ENCODE measurements around the gene CDK16.

Gene CDK16

DNA sequence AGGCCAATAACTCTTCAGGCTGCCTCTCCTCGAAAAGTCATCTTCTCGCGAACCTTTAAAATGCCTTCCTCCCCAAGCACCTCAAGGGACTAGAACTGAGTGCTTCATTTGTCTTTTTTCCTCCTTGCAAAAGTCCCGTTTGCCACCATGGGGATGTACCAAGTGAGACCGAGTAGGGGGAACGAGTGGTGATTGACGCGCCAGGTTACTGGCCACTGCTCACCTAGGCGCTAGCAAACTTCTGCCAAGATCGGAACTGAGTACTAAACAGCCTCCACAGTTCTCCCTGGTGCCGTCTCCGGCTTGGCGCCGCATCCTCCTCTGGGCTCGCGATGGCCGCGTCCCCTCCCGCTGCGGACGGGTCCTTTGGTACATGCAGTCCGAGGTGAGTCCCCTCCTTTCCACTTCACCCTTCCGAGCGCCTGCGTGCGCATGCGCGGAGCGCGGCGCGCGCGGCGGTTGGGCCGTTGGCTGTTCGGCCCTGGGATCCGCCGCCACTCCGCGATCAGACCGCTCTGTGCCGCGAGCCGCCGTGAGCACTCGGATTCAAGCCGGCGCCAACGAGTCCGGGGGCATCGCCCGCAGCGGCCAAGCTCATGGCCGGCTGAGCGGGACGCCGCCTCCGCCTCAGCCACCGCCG lies at the start of gene CDK16:
Gene CDK16, plus strand, starts transcription at position 402 of the 640 bp plus-strand sequence. CDS start 4,877 bp downstream, outside the sequence.
- DNase-seq (ENCODE audit: extremely low read depth in 1 of 2, low read depth in 1 of 2): peak; percentile 27 to 67

DNA sequence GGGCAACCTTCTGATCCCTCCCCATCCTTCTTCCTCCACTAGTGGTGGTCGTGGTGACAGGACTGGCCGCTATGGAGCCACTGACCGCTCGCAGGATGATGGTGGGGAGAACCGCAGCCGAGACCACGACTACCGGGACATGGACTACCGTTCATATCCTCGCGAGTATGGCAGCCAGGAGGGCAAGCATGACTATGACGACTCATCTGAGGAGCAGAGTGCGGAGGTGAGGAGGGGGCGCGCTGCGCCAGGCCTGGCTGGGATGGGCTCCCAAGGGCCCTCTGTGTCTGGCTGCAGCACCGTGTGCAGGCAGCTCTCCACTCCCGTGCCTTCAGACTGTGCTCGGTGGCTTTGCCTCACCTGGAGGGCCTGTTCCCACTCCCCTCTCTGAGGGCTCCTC lies 49.2 kb upstream of the CDK16 start:
- DNase-seq (ENCODE audit: extremely low read depth in 1 of 2, low read depth in 1 of 2): no peak

DNA sequence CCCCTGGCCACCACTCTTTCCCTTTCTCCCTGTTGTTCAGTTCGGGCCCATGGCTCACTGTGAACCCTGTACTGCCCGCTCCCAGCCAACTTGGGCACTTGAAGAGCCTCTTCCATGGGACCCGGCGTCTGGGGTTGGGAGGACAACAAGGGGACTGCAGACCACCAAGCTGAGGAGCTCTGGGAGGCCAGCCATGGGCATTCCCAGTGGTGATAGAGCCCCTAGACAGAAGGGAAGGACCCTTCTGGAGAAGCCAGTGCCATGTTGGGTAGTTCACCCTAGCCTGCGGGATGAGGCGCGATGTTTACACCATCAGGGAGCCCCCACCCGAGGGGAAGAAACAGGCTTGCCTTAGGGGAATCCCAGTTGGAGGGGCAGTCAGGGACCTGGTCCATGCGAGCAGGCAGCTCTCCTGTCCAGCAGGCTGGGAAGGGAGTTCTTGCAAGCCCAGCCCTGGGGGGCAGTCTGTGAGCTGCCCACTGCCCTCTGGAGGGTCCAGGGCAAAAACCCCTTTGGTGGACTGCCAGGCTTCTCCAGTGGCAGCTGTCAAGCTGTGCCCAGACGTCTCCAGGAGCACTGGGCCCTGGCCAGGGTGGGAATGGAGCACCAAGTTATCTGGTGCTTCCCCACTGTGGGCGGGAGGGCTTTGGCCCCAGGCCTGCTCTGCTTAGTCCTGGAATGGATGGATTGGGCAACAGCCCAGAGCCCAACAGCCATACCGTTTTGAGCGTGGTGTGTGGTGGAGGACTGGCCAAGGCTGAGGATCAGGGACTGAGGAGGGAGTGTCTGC lies 48.6 kb upstream of the CDK16 start:
- DNase-seq (ENCODE audit: extremely low read depth in 1 of 2, low read depth in 1 of 2): no peak

DNA sequence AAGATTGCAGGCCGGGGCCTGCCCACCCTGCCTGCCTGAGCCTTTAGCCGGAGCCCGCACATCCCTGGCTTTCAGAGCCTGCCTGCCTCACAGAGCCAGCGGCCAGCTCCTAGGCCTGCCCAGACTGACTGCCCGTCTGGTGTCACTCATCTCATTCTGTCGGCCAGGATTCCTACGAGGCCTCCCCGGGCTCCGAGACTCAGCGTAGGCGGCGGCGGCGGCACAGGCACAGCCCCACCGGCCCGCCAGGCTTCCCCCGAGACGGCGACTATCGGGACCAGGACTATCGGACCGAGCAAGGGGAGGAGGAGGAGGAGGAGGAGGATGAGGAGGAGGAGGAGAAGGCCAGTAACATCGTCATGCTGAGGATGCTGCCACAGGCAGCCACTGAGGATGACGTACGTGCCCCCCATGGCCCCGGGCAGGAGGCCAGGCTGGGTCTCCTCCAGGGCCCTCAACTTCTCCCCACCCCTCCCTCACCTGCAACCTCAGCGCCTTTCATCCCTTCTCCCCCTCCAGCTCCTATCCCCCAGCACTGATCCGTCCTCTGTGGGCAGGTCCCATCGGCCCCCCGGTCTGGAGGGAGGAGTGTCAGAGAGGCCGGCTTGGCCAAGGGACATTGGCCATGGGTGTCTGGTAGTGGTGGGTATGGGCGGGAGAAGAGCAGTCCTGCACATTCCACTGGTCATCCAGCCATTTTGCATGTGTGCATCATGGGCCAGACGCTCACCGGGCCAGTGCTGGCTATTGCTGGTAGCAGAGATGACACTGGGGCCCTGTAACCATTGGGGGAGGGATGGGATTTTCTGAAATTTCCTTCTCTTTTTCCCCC lies 47.4 kb upstream of the CDK16 start:
- DNase-seq (ENCODE audit: extremely low read depth in 1 of 2, low read depth in 1 of 2): no peak

DNA sequence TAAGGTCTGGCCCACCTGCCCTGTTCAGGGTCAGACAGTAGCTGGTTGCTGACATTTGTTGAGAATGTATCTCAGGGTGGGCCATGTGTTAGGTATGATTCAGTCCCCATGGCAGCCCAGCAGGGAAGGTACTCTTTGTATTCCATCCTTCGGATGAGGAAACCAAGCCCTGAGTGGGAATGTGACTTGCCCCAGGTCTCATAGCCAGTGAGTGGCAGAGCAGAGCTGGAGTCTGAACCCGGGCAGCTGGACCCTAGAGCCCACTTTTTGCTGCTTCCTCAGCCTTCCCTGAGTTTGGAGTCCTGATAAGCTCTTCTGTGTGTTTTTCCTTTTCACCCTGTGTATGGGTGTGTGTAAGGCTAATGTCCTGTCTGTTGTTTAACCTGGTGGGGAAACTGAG lies 46.5 kb upstream of the CDK16 start:
- DNase-seq (ENCODE audit: extremely low read depth in 1 of 2, low read depth in 1 of 2): no peak

DNA sequence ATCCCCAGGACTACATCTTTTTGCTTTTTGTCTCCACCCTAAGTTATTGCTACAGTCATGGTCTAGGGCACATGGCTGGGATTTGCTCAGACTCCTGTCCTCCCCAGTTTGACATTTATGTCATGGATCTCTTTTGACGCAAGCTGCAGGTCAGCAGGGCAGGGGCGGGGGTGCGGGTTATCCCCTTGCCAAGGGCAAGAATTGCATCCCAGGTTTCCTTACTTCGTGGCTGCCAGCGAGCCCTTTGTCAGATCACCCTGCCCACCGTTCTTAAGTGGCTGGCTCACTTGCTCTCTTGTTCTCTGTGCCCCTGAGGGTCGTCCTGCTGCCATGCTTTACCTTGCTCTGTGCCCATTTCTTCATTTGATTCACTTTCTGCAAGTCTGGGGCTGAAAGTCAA lies 45.9 kb upstream of the CDK16 start:
- no peak for DNase-seq (ENCODE audit: extremely low read depth in 1 of 2, low read depth in 1 of 2)

DNA sequence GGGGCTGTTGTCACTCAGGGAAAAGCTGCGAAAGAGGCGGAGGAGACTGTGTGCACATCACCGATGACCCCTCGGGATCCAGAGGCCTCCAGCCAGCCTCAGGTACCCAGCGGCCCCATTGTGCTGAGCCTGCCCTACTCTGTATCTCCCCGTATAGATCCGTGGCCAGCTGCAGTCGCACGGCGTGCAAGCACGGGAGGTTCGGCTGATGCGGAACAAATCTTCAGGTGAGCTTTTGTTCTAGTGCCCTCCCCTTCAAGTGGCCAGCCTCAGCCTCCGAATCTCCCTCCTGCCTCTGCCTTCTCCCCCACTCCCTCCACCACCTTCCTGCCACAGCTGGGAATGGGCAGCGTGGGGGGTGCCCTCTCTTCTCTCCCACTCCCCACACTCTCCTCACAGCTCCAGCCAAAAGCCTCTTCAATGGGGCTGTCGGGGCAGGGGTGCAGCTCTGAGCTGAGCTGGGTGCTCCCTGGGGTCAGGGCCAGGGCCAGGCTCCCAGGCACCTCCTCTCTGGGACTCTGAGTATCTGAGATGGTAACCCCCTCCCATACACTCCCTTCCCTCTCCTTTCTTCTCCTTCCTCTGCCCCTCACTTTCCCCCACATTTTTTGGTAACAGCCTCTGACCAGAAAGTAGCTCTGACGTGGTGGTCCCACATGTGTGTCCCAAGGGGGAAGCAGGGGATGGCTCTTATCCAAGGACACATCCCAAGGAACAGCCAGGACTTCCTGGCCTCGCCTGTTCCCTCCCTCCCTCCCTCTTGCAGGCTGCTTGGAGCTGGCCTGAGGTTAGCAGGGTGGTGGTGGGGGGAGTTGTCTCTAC lies 45.3 kb upstream of the CDK16 start:
- DNase-seq (ENCODE audit: extremely low read depth in 1 of 2, low read depth in 1 of 2): no peak

DNA sequence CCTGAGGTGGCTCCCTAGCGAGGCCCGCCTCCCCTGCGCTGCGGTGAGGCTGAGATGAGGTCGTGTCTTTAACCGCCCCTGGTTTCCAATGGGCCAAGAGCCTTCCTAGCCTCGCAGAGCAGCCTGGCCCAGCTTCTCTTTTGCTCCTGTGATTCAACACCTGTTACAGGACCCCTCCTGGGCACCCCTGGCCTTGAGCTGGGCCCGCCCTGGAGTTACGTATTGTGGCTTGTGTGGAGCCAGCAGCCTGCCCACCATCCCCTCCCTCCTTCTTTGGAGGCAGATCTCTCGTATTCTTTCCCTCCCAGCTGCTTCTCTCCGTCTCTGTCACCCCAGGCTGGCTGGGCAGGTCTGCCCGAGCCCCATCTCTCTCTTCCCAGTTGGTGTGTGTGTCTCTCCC lies 44.1 kb upstream of the CDK16 start:
- DNase-seq (ENCODE audit: extremely low read depth in 1 of 2, low read depth in 1 of 2): no peak

DNA sequence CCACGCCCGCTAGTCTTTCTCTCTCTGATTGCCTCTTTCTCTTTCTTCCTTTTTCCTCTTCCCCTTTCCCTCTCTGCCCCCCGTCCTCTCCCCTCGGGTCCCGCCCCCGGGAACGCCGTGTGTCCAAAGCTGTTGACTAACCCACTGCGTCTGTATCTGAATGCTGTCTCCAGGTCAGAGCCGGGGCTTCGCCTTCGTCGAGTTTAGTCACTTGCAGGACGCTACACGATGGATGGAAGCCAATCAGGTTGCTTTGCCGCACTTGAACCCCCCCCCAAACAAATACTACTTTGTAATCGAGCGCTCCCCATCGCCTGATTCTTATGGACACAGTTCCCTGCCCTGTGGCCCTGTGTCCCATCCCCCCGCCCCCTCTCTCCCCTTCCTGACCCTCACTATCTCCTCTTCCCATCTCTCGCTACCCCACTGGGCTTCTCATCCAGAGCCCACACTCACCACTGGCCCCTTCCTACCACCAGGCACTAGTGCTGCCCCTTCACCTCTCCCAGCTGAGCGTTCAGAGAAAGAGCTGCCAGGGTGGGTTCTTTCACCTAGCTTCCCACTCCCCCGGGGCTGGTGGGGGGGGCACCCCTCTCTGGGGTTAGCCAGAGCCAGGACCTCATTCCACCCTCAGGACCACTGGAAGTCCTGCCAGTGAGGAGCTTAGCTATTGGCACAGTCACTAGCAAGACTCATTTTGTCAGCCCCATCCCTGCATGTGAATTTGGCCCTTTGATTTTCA lies 43.5 kb upstream of the CDK16 start:
- DNase-seq (ENCODE audit: extremely low read depth in 1 of 2, low read depth in 1 of 2): no peak

DNA sequence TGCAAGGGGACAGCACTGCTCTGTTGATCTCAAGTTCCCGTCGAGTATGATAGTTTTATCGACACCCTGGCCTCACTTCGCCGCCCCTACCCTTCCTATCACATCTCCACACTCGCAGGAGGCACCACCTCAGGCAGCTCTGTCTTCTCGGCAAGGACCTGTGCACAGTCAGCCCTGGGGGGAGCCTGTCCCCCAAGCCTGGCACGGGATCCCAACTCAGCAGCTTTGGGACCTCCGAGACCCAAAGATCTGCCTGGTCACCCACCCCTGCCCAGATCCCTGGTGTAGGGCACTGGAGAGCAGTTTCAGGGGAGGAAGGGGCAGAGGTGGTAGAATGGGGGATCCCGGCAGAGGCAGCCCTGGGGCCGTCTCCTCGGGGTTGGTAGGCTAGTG lies 42.9 kb upstream of the CDK16 start:
- DNase-seq (ENCODE audit: extremely low read depth in 1 of 2, low read depth in 1 of 2): no peak

DNA sequence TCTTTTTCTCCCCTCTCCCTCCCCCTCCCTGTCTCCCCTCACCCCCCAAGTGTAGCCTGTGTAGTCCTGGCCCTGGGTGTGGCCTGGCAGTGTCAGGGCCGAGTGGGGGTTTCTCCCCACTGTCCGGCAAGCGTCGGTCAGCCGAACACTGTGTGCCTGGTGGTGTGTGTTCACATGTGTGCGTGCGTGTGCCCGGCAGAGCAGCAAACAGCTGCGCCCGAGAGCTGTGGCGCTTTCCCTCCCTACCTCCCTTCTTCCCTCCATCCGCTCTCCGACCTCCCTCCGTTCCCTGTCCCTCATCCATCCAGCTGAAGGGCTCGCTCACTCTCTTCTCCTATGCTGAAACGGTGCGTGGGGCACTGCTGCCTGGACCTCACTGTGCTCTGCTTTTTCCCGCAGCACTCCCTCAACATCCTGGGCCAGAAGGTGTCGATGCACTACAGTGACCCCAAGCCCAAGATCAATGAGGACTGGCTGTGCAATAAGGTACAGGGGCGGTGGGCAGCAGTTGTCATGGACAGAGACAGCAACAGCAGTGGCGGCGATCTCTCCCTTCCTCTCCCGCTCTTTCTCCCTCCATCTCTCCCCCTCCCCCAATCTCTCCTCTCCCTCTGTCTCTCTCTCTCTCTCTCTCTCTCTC lies 42.3 kb upstream of the CDK16 start:
- no peak for DNase-seq (ENCODE audit: extremely low read depth in 1 of 2, low read depth in 1 of 2)

DNA sequence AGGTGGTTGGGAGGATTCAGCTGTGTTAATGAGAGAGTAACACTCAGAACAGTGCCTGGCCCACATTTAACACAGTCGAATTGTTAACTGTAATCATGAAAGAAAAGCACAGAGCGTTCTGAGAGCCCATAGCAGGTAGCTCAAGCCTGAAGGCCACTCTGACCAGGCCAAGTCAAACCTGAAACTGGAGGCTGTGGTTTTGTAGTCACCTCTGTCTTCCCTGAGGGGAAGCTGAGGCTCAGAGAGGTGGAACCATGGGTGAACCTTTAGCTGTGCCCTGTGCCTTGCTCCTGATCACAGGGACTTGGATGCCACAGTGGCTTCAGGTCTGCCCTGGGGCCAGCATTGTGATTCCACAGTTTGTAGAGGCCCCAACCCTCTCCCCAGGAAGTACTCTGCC lies 41.4 kb upstream of the CDK16 start:
- DNase-seq (ENCODE audit: extremely low read depth in 1 of 2, low read depth in 1 of 2): no peak

DNA sequence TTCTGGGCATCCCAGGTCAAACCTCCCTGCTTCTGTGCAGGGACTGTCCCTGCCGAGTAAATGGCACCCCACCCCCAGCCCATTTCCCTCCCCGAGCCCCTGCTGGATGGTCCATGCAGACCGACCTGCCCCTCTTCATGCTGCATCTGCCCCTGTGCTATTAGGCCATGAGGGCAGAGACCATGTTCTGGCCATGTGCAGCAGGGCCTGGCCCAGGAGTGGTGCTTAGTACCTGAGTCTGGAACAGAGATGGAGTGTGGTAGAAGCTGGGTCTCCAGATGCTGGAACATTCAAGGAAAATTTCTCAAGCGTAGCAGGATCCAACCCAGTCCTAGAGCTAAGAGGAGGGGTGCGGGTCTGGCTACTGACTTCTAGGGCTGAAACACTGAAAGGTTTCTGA lies 40.1 kb upstream of the CDK16 start:
- no peak for DNase-seq (ENCODE audit: extremely low read depth in 1 of 2, low read depth in 1 of 2)

DNA sequence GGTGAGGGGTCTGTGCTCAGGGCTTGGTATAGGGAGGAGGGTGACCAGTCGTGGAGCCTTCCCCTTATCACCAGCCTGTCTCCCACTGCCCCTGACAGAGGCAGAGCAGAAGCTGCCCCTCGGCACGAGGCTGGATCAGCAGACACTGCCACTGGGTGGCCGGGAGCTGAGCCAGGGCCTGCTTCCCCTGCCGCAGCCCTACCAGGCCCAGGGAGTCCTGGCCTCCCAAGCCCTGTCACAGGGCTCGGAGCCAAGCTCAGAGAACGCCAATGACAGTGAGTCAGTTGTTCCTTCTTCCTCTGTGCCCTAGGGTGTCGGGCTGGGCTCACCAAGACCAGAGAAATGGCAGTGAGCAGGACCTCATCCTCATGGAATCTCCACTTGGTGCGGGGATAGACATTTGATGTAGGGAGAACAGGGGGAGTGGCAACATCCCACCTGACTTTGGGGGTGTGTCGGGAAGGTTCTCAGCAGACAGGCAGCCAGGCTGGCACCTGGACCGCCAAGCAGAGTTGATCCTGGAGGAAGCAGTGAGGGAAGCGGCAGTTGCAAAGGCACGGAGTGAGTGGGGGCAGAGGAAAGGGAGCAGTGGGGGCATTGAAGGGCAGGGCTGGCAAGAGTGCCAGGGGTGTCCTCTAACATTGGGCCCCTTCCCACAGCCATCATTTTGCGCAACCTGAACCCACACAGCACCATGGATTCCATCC lies 39.1 kb upstream of the CDK16 start:
- DNase-seq (ENCODE audit: extremely low read depth in 1 of 2, low read depth in 1 of 2): no peak

DNA sequence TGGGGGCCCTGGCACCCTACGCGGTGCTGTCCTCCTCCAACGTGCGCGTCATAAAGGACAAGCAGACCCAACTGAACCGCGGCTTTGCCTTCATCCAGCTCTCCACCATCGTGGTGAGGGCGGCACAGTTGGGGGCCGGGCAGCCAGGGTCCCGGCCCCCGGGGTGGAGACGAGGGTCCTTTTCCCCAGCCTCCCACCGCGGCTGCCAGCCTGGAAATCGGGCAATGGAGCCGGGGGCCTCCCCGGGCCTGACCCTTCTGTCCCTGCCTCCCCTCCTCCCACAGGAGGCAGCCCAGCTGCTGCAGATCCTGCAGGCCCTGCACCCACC lies 38.6 kb upstream of the CDK16 start:
- no peak for DNase-seq (ENCODE audit: extremely low read depth in 1 of 2, low read depth in 1 of 2)

DNA sequence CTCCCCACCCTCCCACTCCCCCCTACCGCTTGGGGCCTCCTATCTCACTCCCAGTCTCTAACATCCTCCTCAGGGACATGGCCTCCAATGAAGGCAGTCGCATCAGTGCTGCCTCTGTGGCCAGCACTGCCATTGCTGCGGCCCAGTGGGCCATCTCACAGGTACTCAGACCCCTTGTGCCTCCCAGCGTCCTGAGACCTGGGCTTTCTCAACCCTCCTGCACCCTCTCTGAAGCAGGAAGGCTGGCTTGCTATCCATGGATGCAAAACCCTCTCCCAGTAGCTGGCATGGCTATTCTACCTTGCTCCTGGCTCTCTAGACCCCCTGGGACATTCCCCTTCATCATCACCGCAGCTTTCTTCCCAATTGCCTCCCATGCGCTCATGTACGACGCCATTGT lies 38.1 kb upstream of the CDK16 start:
- DNase-seq (ENCODE audit: extremely low read depth in 1 of 2, low read depth in 1 of 2): no peak

DNA sequence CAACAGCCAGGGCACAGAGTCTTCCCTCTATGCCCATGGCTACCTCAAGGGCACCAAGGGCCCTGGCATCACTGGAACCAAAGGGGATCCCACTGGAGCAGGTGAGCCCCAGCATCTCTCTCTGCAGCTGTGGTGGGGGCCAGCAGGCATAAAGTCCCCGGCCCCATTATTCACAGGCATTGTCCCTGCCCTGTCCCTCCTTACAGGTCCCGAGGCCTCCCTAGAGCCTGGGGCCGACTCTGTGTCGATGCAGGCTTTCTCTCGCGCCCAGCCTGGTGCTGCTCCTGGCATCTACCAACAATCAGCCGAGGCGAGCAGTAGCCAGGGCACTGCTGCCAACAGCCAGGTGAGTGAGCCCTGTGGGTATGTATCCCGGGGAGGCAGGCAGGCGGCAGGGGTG lies 37.2 kb upstream of the CDK16 start:
- no peak for DNase-seq (ENCODE audit: extremely low read depth in 1 of 2, low read depth in 1 of 2)

DNA sequence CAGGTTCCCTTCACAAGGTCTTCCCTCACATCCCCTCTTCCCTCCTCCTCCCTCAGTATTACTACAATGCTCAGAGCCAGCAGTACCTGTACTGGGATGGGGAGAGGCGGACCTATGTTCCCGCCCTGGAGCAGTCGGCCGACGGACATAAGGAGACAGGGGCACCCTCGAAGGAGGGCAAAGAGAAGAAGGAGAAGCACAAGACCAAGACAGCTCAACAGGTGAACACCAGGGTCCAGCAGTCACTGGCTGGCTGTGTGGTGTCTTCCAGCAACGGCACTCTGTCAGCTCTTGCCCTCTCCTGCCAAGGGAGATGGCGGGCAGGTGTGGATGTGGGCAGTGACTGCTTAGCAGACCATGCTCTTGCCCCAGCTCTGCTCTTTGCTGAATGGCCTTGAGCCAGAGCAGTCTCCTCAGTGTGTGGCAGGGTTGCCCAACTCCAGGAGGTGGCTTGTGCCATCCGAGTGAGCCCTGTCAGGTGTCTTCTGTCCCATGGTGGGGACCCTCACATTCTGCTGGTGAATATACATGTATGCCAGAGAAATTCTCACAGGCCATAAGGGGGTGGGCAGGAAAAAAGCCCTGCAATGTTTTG lies 36.3 kb upstream of the CDK16 start:
- no peak for DNase-seq (ENCODE audit: extremely low read depth in 1 of 2, low read depth in 1 of 2)

DNA sequence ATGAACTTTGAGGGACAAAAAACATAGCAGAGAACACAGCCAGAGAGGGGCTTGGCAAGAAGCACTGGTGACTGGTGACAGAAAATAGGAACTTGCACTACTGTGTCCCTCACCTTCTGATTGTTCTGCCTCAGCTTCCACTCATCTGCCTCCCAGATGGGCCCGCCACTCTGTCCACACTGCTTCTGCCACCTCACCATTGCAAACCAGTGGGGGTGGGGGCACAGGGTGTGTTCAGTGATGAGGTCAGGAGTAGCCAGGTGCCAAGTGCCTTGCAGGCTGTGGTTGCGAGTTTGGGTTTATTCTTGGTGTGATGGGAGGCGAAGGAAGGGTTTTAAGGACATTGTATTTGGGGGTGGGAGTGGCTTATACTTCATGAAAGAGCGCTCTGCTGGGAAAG lies 34.0 kb upstream of the CDK16 start:
- DNase-seq (ENCODE audit: extremely low read depth in 1 of 2, low read depth in 1 of 2): no peak

Data from stimulated activated CD8-positive, alpha-beta memory T cell treated with anti-CD3 and anti-CD28 coated beads, Interleukin-7, amount 100 ng/mL, for 48 hours (primary cell).